ENCODE data around the gene ANGPTL8. TPM values are rescaled to one million over a fixed set of nuclear protein-coding genes. Genes with fewer than 3 reads are reported as not detected.

Gene ANGPTL8
- total RNA-seq, 4 donors from 2014 or later: not detected

GRCh38 chr19:11273296-11273695, 33.9 kb downstream of the ANGPTL8 start:
- no peak overlapping the region for H3K4me3 ChIP-seq
- TF ChIP-seq POLR2A (IDR thresholded peaks at IDR 0.05): no peak
- TF ChIP-seq CTCF (IDR thresholded peaks at IDR 0.05): no peak
- H3K36me3 ChIP-seq: no peaks in the 10 kb centered on the region
- no peak overlapping the region for H3K27ac ChIP-seq
- H3K9me3 ChIP-seq: no peaks in the 10 kb centered on the region
- no peaks in the 10 kb centered on the region for H3K27me3 ChIP-seq
- no peak for DNase-seq
- H3K4me1 ChIP-seq: peaks cover 0 to 11% (median 0%) of the 10 kb centered on the region in 4 donors

- no peaks in the 10 kb centered on the region for H3K27me3 ChIP-seq
- no peak for DNase-seq
- H3K36me3 ChIP-seq: no peaks in the 10 kb centered on the region
- no peak overlapping the region for H3K4me3 ChIP-seq
- no peak for TF ChIP-seq CTCF (IDR thresholded peaks at IDR 0.05)
- no peak for TF ChIP-seq POLR2A (IDR thresholded peaks at IDR 0.05)
- H3K27ac ChIP-seq: no peak overlapping the region
- H3K9me3 ChIP-seq: no peaks in the 10 kb centered on the region
- peaks cover 0 to 4% (median 0%) of the 10 kb centered on the region in 4 donors for H3K4me1 ChIP-seq
Observed at GRCh38 chr19:11273989-11274388, 34.6 kb downstream of the ANGPTL8 start.

- TF ChIP-seq CTCF (IDR thresholded peaks at IDR 0.05): no peak
- no peak for TF ChIP-seq POLR2A (IDR thresholded peaks at IDR 0.05)
- H3K4me3 ChIP-seq: no peak overlapping the region
- no peak overlapping the region for H3K27ac ChIP-seq
- H3K27me3 ChIP-seq: no peaks in the 10 kb centered on the region
- no peak for DNase-seq
- no peaks in the 10 kb centered on the region for H3K36me3 ChIP-seq
- H3K9me3 ChIP-seq: no peaks in the 10 kb centered on the region
- H3K4me1 ChIP-seq: no peaks in the 10 kb centered on the region
Observed at GRCh38 chr19:11274533-11275086, 35.2 kb downstream of the ANGPTL8 start.

GRCh38 chr19:11278670-11279069, 39.3 kb downstream of the ANGPTL8 start:
- no peak for DNase-seq
- Histone ChIP-seq H3K4me3 (no peak overlapping the region), H3K36me3 (no peaks in the 10 kb centered on the region), H3K4me1 (no peaks in the 10 kb centered on the region), H3K27ac (no peak overlapping the region), H3K9me3 (no peaks in the 10 kb centered on the region), H3K27me3 (no peaks in the 10 kb centered on the region)
- TF ChIP-seq CTCF (IDR thresholded peaks at IDR 0.05) (no peak), POLR2A (IDR thresholded peaks at IDR 0.05) (no peak)

GRCh38 chr19:11279505-11280236, 40.3 kb downstream of the ANGPTL8 start:
- DNase-seq: peak in 1 of 3 donors; percentile 48
- H3K9me3 ChIP-seq: no peaks in the 10 kb centered on the region
- H3K27ac ChIP-seq: no peak overlapping the region
- H3K27me3 ChIP-seq: no peaks in the 10 kb centered on the region
- H3K4me3 ChIP-seq: no peak overlapping the region
- H3K4me1 ChIP-seq: no peaks in the 10 kb centered on the region
- no peaks in the 10 kb centered on the region for H3K36me3 ChIP-seq
- TF ChIP-seq CTCF (IDR thresholded peaks at IDR 0.05): no peak
- TF ChIP-seq POLR2A (IDR thresholded peaks at IDR 0.05): no peak
